HepG2 (cell line): ENCODE measurements around the gene TBRG4. TPM values are rescaled to one million over a fixed set of nuclear protein-coding genes. Genes with fewer than 3 reads are reported as not detected.

Source experiments
- FOXC1 ChIP-seq: sonication (generic); formaldehyde crosslinking; IDR thresholded peaks from 2 replicates; pipeline ENCODE4 v1.8.0; 2022; ENCODE audit warnings: mild to moderate bottlenecking, missing genetic modification reagents, borderline replicate concordance
- FUBP1 ChIP-seq: sonication (generic); formaldehyde crosslinking; IDR thresholded peaks from 2 replicates; pipeline ENCODE4 v1.5.1; 2020; ENCODE audit warnings: missing genetic modification reagents, mild to moderate bottlenecking, borderline replicate concordance
- HIC2 ChIP-seq: sonication (generic); formaldehyde crosslinking; IDR thresholded peaks from 2 replicates; pipeline ENCODE4 v1.9.0; 2022; ENCODE audit warnings: low read depth, missing genetic modification reagents
- KLF15 ChIP-seq: sonication (generic); formaldehyde crosslinking; IDR thresholded peaks from 2 replicates; pipeline ENCODE4 v1.8.1; 2023; ENCODE audit warnings: borderline replicate concordance, mild to moderate bottlenecking, inconsistent platforms, missing genetic modification reagents, mixed read lengths
- NFE2L1 ChIP-seq: sonication (generic); formaldehyde crosslinking; IDR thresholded peaks from 2 replicates; pipeline ENCODE4 v1.4.0; 2020; ENCODE audit warnings: missing genetic modification reagents, mild to moderate bottlenecking, borderline replicate concordance
- NFIC ChIP-seq: IDR thresholded peaks from 2 replicates; pipeline ENCODE4 v1.6.1; 2012; ENCODE audit warnings: mild to moderate bottlenecking, low read length, inconsistent platforms
- PHF21A ChIP-seq: sonication (generic); formaldehyde crosslinking; IDR thresholded peaks from 2 replicates; pipeline ENCODE4 v1.5.0; 2020; ENCODE audit warnings: mild to moderate bottlenecking, missing genetic modification reagents
- PITX1 ChIP-seq: sonication (generic); formaldehyde crosslinking; IDR thresholded peaks from 2 replicates; pipeline ENCODE4 v1.5.1; 2020; ENCODE audit warnings: mild to moderate bottlenecking, missing genetic modification reagents
- SAFB2 ChIP-seq: sonication (generic); formaldehyde crosslinking; IDR thresholded peaks from 2 replicates; pipeline ENCODE4 v1.5.1; 2020; ENCODE audit warnings: missing genetic modification reagents, low read depth, mild to moderate bottlenecking, borderline replicate concordance
- TMF1 ChIP-seq: sonication (generic); formaldehyde crosslinking; IDR thresholded peaks from 2 replicates; pipeline ENCODE4 v1.8.1; 2022; ENCODE audit warnings: low read depth, missing genetic modification reagents
- U2AF1 ChIP-seq: fragments of 200-400 bp; formaldehyde crosslinking; optimal IDR thresholded peaks from 2 replicates; pipeline ENCODE3; 2017; ENCODE audit warnings: mild to moderate bottlenecking, low read depth, low read length
- ZFP62 ChIP-seq: sonication (generic); formaldehyde crosslinking; IDR thresholded peaks from 2 replicates; pipeline ENCODE4 v1.4.0; 2020; ENCODE audit warnings: missing genetic modification reagents
- ZMYM2 ChIP-seq: sonication (generic); formaldehyde crosslinking; IDR thresholded peaks from 2 replicates; pipeline ENCODE4 v1.8.0; 2022; ENCODE audit warnings: mild to moderate bottlenecking, missing genetic modification reagents
- ZNF224 ChIP-seq: sonication (generic); formaldehyde crosslinking; IDR thresholded peaks from 2 replicates; pipeline ENCODE4 v1.5.0; 2020; ENCODE audit warnings: mild to moderate bottlenecking, missing genetic modification reagents
- ZNF264 ChIP-seq: sonication (generic); formaldehyde crosslinking; IDR thresholded peaks from 2 replicates; pipeline ENCODE4 v1.4.0; 2020; ENCODE audit warnings: missing genetic modification reagents
- ZNF709 ChIP-seq: sonication (generic); formaldehyde crosslinking; IDR thresholded peaks from 2 replicates; pipeline ENCODE4 v1.5.0; 2020; ENCODE audit warnings: mild to moderate bottlenecking, missing genetic modification reagents
- ZSCAN25 ChIP-seq: sonication (generic); formaldehyde crosslinking; IDR thresholded peaks from 2 replicates; pipeline ENCODE4 v1.8.0; 2022; ENCODE audit warnings: mild to moderate bottlenecking, missing genetic modification reagents
- polyA plus RNA-seq, 8 experiments: library from polyadenylated mRNA; depleted of rRNA in 3 of 8; stranded (reverse) in 7 of 8; unstranded in 1 of 8; fragments of >200 nt; fragmentation: Illumina TruSeq in 4 of 8; extraction: Trizol in 4 of 8; gene quantifications; 2 replicates each; pipeline versions ENCODE4 v1.2.1 to v1.2.3, GENCODE V29; 2011 to 2016; ENCODE audit warnings: low read depth in 4 of 8, missing spikeins in 1 of 8, mixed read lengths in 1 of 8; ENCODE audit not compliant: insufficient read depth in 1 of 8
- total RNA-seq, 5 experiments: library from RNA; depleted of rRNA; stranded (reverse); fragments of >200 nt; fragmentation: Illumina TruSeq; extraction: Trizol; gene quantifications; 2 replicates each; pipeline ENCODE4 v1.2.3, GENCODE V29; 2016; ENCODE audit warnings: low read depth in 1 of 5
- TF ChIP-seq, protein P1 (sequence below): sonication (generic); formaldehyde crosslinking; IDR thresholded peaks from 2 replicates; pipeline ENCODE4 v1.8.0; 2022; ENCODE audit warnings: mild to moderate bottlenecking, missing genetic modification reagents
- TF ChIP-seq, protein P2 (sequence below): sonication (generic); formaldehyde crosslinking; conservative IDR thresholded peaks from 2 replicates; pipeline ENCODE4 v1.8.0; 2022; ENCODE audit warnings: mild to moderate bottlenecking, moderate library complexity, missing genetic modification reagents

TBRG4 gene
- total and polyA plus RNA-seq, 2 of the 13 experiments (the other 11 are each of a cell fraction or from before 2014, with no cell fraction given), result 87.8 to 107 TPM

GRCh38 chr7:45111298-45112223 is at the start of gene TBRG4 (continued):
- TF ChIP-seq TMF1 (no peak; the same call in none of the 2 replicates), ZMYM2 (CRISPR knock-in tag) (no peak; the same call in 1 of the 2 replicates), ZFP62 (CRISPR knock-in tag) (no peak), FUBP1 (CRISPR knock-in tag) (0 out of 2 replicates have a peak, but pooled peaks have one; percentile 81), ZNF264 (CRISPR knock-in tag) (peak; percentile 20; the same call in 1 of the 2 replicates), KLF15 (CRISPR knock-in tag) (peak; percentile 75; the same call in 1 of the 2 replicates), PHF21A (CRISPR knock-in tag) (peak; percentile 87), ZNF709 (CRISPR knock-in tag) (peak; percentile 81), ZNF224 (CRISPR knock-in tag) (peak; percentile 88; the same call in 1 of the 2 replicates), SAFB2 (CRISPR knock-in tag) (peak; percentile 94; the same call in 1 of the 2 replicates), NFE2L1 (CRISPR knock-in tag) (no peak), FOXC1 (CRISPR knock-in tag) (peak; percentile 91), HIC2 (CRISPR knock-in tag) (no peak), NFIC (no peak), ZSCAN25 (CRISPR knock-in tag) (peak; percentile 79; the same call in 1 of the 2 replicates), U2AF1 (peak; percentile 95), PITX1 (CRISPR knock-in tag) (peak; percentile 62; the same call in 1 of the 2 replicates)
- TF ChIP-seq, protein P1, sequence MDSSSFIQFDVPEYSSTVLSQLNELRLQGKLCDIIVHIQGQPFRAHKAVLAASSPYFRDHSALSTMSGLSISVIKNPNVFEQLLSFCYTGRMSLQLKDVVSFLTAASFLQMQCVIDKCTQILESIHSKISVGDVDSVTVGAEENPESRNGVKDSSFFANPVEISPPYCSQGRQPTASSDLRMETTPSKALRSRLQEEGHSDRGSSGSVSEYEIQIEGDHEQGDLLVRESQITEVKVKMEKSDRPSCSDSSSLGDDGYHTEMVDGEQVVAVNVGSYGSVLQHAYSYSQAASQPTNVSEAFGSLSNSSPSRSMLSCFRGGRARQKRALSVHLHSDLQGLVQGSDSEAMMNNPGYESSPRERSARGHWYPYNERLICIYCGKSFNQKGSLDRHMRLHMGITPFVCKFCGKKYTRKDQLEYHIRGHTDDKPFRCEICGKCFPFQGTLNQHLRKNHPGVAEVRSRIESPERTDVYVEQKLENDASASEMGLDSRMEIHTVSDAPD (CRISPR knock-in tag), result no peak
- TF ChIP-seq, protein P2, sequence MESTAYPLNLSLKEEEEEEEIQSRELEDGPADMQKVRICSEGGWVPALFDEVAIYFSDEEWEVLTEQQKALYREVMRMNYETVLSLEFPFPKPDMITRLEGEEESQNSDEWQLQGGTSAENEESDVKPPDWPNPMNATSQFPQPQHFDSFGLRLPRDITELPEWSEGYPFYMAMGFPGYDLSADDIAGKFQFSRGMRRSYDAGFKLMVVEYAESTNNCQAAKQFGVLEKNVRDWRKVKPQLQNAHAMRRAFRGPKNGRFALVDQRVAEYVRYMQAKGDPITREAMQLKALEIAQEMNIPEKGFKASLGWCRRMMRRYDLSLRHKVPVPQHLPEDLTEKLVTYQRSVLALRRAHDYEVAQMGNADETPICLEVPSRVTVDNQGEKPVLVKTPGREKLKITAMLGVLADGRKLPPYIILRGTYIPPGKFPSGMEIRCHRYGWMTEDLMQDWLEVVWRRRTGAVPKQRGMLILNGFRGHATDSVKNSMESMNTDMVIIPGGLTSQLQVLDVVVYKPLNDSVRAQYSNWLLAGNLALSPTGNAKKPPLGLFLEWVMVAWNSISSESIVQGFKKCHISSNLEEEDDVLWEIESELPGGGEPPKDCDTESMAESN (CRISPR knock-in tag), result peak; percentile 94
